ENCODE measurements around the gene MGAT5B. TPM values are rescaled to one million over a fixed set of nuclear protein-coding genes. Genes with fewer than 3 reads are reported as not detected.

MGAT5B gene
- total RNA-seq, 3 donors from 2014 or later: 0.17 to 0.65 (median 0.44) TPM

- TF ChIP-seq, protein P1, sequence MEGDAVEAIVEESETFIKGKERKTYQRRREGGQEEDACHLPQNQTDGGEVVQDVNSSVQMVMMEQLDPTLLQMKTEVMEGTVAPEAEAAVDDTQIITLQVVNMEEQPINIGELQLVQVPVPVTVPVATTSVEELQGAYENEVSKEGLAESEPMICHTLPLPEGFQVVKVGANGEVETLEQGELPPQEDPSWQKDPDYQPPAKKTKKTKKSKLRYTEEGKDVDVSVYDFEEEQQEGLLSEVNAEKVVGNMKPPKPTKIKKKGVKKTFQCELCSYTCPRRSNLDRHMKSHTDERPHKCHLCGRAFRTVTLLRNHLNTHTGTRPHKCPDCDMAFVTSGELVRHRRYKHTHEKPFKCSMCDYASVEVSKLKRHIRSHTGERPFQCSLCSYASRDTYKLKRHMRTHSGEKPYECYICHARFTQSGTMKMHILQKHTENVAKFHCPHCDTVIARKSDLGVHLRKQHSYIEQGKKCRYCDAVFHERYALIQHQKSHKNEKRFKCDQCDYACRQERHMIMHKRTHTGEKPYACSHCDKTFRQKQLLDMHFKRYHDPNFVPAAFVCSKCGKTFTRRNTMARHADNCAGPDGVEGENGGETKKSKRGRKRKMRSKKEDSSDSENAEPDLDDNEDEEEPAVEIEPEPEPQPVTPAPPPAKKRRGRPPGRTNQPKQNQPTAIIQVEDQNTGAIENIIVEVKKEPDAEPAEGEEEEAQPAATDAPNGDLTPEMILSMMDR (IDR thresholded peaks at IDR 0.05): no peak
Measured at GRCh38 chr17:76843703-76844484, 24.3 kb upstream of the MGAT5B start.

GRCh38 chr17:76844485-76844829, 23.7 kb upstream of the MGAT5B start:
- intact Hi-C loops (cut with DNase I, micrococcal nuclease): no loop called here
- TF ChIP-seq, protein P1 (IDR thresholded peaks at IDR 0.05): no peak
- DNase-seq (no peak), ATAC-seq (no peak)
- Histone ChIP-seq H3K36me3 (ENCODE audit: low read depth) (no peaks in the 10 kb centered on the region), H3K4me3 (no peak overlapping the region), H3K9me3 (no peaks in the 10 kb centered on the region), H3K4me1 (ENCODE audit: low read depth) (peaks cover 4% of the 10 kb centered on the region)

More at GRCh38 chr17:76843703-76844484, 24.3 kb upstream of the MGAT5B start:
- intact Hi-C loops (cut with DNase I, micrococcal nuclease): no loop called here
- Histone ChIP-seq H3K4me1 (ENCODE audit: low read depth) (peaks cover 4% of the 10 kb centered on the region), H3K4me3 (no peak overlapping the region), H3K36me3 (ENCODE audit: low read depth) (no peaks in the 10 kb centered on the region), H3K9me3 (no peaks in the 10 kb centered on the region)
- DNase-seq: no peak
- ATAC-seq: no peak

DNA sequence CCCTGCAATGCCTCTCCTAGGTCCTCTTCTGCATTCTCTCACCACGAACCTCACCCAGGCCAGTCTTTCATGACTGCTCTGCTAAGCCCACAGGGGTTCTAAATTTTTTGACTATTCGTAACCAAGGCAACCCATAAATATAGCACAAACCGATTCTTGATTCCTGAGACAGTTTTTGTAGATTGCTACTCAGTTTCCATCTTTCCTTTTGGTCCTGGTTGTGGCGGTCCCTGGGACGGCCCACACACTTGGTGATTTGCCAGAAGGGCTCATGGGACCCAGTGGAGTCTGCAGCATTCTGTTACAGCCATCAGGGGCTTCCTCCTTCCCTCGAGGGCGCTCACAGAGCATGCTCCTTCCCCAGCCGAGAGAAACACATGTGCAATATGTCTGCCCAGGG, 23.4 kb upstream of the MGAT5B start:
- TF ChIP-seq, protein P1 (IDR thresholded peaks at IDR 0.05): no peak
- no peak for DNase-seq

GRCh38 chr17:76845541-76846017, 22.6 kb upstream of the MGAT5B start:
- no peak for ATAC-seq

More for the DNA sequence above, 23.4 kb upstream of the MGAT5B start:
- Histone ChIP-seq H3K36me3 (ENCODE audit: low read depth) (no peaks in the 10 kb centered on the region), H3K9me3 (no peaks in the 10 kb centered on the region), H3K4me3 (no peak overlapping the region), H3K4me1 (ENCODE audit: low read depth) (peaks cover 3% of the 10 kb centered on the region)
- ATAC-seq: no peak
- intact Hi-C loops (cut with DNase I, micrococcal nuclease): no loop called here

DNA sequence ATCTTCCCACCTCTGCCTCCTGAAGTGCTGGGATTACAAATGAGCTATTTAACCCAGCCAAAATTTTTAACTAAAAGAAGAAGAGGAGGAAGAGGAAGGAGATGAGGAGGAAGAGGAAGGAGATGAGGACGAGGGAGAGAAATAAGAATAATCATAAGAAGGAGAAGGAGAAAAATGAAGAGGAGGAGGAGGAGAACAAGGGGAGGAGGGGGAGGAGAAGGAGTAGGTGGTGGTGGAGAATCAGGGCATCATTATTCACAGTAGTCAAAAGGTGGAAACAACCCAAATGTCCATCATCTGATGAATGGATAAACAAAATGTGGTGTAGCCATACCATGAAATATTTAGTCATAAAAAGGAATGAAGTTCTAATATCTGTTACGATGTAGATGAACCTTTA, 21.2 kb upstream of the MGAT5B start:
- TF ChIP-seq, protein P1 (IDR thresholded peaks at IDR 0.05): no peak
- DNase-seq (no peak), ATAC-seq (no peak)
- Histone ChIP-seq H3K4me3 (no peak overlapping the region), H3K4me1 (ENCODE audit: low read depth) (no peaks in the 10 kb centered on the region), H3K36me3 (ENCODE audit: low read depth) (no peaks in the 10 kb centered on the region), H3K9me3 (no peaks in the 10 kb centered on the region)
- intact Hi-C loops (cut with DNase I, micrococcal nuclease): no loop called here

More at GRCh38 chr17:76845541-76846017, 22.6 kb upstream of the MGAT5B start:
- intact Hi-C loops (cut with DNase I, micrococcal nuclease): no loop called here
- TF ChIP-seq, protein P1 (IDR thresholded peaks at IDR 0.05): no peak
- no peak for DNase-seq
- Histone ChIP-seq H3K4me3 (no peak overlapping the region), H3K4me1 (ENCODE audit: low read depth) (no peaks in the 10 kb centered on the region), H3K36me3 (ENCODE audit: low read depth) (no peaks in the 10 kb centered on the region), H3K9me3 (no peaks in the 10 kb centered on the region)
